ENCODE measurements around the gene MAT1A. TPM values are rescaled to one million over a fixed set of nuclear protein-coding genes. Genes with fewer than 3 reads are reported as not detected.

The MAT1A gene
- total RNA-seq, 1 experiment from 2014 or later, result 1.5 TPM

DNA sequence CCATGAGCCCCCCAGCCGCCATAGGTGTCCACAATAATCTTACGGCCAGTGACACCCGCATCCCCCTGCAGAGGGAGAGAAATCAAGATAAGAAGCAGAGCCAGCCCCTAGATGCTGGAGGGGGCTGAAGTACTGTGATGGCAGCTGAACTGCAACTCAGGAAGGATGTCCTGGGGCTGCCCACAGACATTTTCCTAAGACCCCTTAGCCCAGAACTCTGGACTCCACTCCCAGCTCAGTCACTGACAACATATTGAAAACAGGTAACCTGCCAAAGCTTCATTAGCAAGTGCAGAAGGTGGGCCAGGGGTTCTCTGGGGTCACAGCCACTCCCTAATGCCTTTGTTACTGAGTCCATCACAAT lies 14.3 kb downstream of the MAT1A start:
- H3K9me3 ChIP-seq (ENCODE audit: control insufficient read depth, insufficient read depth, low read depth, low read length), result no peaks in the 10 kb centered on the region
- ATAC-seq (no peak), DNase-seq (ENCODE audit: low read depth, low spot score) (no peak)
- BruUV-seq (replicated peaks), result no TSS peak
- ChIA-PET CTCF (no interaction called here), POLR2A (no interaction called here)
- in situ Hi-C loops (cut with HindIII; ENCODE audit: low pct_unique_long_range_greater_than_20kb, low sequenced_read_pairs), result no loop called here
- TF ChIP-seq POLR2AphosphoS5 (IDR thresholded peaks at IDR 0.05; ENCODE audit: low read depth, low read length) (no peak), SIN3A (IDR thresholded peaks at IDR 0.05; ENCODE audit: borderline replicate concordance, insufficient read depth, low read depth, low read length) (no peak), TCF7L2 (IDR thresholded peaks at IDR 0.05; ENCODE audit: low read depth, low read length) (no peak)
- TF ChIP-seq, protein P1, sequence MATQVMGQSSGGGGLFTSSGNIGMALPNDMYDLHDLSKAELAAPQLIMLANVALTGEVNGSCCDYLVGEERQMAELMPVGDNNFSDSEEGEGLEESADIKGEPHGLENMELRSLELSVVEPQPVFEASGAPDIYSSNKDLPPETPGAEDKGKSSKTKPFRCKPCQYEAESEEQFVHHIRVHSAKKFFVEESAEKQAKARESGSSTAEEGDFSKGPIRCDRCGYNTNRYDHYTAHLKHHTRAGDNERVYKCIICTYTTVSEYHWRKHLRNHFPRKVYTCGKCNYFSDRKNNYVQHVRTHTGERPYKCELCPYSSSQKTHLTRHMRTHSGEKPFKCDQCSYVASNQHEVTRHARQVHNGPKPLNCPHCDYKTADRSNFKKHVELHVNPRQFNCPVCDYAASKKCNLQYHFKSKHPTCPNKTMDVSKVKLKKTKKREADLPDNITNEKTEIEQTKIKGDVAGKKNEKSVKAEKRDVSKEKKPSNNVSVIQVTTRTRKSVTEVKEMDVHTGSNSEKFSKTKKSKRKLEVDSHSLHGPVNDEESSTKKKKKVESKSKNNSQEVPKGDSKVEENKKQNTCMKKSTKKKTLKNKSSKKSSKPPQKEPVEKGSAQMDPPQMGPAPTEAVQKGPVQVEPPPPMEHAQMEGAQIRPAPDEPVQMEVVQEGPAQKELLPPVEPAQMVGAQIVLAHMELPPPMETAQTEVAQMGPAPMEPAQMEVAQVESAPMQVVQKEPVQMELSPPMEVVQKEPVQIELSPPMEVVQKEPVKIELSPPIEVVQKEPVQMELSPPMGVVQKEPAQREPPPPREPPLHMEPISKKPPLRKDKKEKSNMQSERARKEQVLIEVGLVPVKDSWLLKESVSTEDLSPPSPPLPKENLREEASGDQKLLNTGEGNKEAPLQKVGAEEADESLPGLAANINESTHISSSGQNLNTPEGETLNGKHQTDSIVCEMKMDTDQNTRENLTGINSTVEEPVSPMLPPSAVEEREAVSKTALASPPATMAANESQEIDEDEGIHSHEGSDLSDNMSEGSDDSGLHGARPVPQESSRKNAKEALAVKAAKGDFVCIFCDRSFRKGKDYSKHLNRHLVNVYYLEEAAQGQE (IDR thresholded peaks at IDR 0.05; ENCODE audit: insufficient read depth in 1 of 2, low read depth in 2 of 2, low read length in 1 of 2), result no peak
- TF ChIP-seq, protein P2, sequence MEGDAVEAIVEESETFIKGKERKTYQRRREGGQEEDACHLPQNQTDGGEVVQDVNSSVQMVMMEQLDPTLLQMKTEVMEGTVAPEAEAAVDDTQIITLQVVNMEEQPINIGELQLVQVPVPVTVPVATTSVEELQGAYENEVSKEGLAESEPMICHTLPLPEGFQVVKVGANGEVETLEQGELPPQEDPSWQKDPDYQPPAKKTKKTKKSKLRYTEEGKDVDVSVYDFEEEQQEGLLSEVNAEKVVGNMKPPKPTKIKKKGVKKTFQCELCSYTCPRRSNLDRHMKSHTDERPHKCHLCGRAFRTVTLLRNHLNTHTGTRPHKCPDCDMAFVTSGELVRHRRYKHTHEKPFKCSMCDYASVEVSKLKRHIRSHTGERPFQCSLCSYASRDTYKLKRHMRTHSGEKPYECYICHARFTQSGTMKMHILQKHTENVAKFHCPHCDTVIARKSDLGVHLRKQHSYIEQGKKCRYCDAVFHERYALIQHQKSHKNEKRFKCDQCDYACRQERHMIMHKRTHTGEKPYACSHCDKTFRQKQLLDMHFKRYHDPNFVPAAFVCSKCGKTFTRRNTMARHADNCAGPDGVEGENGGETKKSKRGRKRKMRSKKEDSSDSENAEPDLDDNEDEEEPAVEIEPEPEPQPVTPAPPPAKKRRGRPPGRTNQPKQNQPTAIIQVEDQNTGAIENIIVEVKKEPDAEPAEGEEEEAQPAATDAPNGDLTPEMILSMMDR (IDR thresholded peaks at IDR 0.05), result no peak
- H3K27ac ChIP-seq (ENCODE audit: low read length), result no peak overlapping the region
- no peaks in the 10 kb centered on the region for H3K36me3 ChIP-seq (ENCODE audit: control insufficient read depth, insufficient read depth, low read length)
- intact Hi-C loops (cut with micrococcal nuclease; ENCODE audit: unreplicated experiment), result loop anchor here (10.0 kb wide), 1 partner anchor 250 kb away; no protein-coding TSS in a partner anchor
- H3K4me1 ChIP-seq (ENCODE audit: control insufficient read depth, insufficient read depth, low read length), result no peaks in the 10 kb centered on the region
- no peaks in the 10 kb centered on the region for H3K27me3 ChIP-seq (ENCODE audit: control insufficient read depth, insufficient read depth, low read length)
- H3K4me3 ChIP-seq (ENCODE audit: low read depth in 2 of 2, low read length in 2 of 2), result no peak overlapping the region

DNA sequence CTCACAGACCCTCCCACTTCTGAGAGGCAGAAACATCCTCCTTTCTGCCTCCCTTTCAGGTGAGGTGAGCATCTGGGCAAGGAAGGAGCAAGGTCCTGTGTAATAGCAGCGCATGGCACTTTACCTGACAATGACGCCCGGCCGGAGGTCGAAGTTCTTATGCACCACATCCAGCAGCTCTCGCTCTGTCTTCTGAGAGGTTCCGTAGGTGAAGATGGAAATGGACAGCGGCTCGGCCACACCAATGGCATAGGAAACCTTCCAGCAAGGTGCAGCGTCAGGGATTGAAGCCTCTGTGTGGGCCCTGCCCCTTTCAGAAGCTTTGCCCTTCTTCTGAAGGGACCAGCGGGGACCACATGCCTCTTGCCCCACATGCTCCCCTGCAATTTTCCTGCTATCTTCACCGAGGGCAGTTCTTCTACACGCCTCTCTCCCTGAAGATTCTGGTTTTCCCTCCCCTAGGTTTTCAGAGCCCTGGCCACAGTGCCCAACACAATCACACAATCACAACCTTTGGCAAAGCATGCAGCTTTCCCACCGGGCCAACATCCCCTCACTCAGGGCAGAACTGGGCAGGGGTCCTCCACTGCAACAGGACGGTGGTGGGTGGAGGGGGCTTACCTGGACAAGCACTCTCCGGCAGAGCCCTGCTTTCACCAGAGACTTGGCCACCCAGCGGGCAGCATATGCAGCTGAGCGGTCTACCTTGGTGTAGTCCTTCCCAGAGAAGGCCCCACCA lies 14.9 kb downstream of the MAT1A start:
- ATAC-seq, result no peak
- in situ Hi-C loops (cut with HindIII; ENCODE audit: low pct_unique_long_range_greater_than_20kb, low sequenced_read_pairs) (no loop called here), intact Hi-C loops (cut with micrococcal nuclease; ENCODE audit: unreplicated experiment) (loop anchor here (10.0 kb wide), 1 partner anchor 250 kb away; no protein-coding TSS in a partner anchor)
- no peak overlapping the region for H3K27ac ChIP-seq (ENCODE audit: low read length)
- BruUV-seq (replicated peaks), result no TSS peak
- no peak for DNase-seq (ENCODE audit: low read depth, low spot score)
- no peaks in the 10 kb centered on the region for H3K4me1 ChIP-seq (ENCODE audit: control insufficient read depth, insufficient read depth, low read length)
- no peaks in the 10 kb centered on the region for H3K9me3 ChIP-seq (ENCODE audit: control insufficient read depth, insufficient read depth, low read depth, low read length)
- CTCF ChIA-PET, result interaction anchor here (0.6 kb wide), 1 partner anchor 14 kb away, joined by 3 read pairs; no protein-coding TSS in a partner anchor
- TF ChIP-seq TCF7L2 (IDR thresholded peaks at IDR 0.05; ENCODE audit: low read depth, low read length), result no peak
- TF ChIP-seq POLR2AphosphoS5 (IDR thresholded peaks at IDR 0.05; ENCODE audit: low read depth, low read length), result no peak
- TF ChIP-seq, protein P1 (IDR thresholded peaks at IDR 0.05; ENCODE audit: insufficient read depth in 1 of 2, low read depth in 2 of 2, low read length in 1 of 2), result no peak
- no peak for TF ChIP-seq SIN3A (IDR thresholded peaks at IDR 0.05; ENCODE audit: borderline replicate concordance, insufficient read depth, low read depth, low read length)
- TF ChIP-seq, protein P2 (IDR thresholded peaks at IDR 0.05), result no peak
- no peaks in the 10 kb centered on the region for H3K36me3 ChIP-seq (ENCODE audit: control insufficient read depth, insufficient read depth, low read length)
- H3K4me3 ChIP-seq (ENCODE audit: low read depth in 2 of 2, low read length in 2 of 2), result no peak overlapping the region
- no peaks in the 10 kb centered on the region for H3K27me3 ChIP-seq (ENCODE audit: control insufficient read depth, insufficient read depth, low read length)
- POLR2A ChIA-PET, result no interaction called here

All from Panc1 (cell line).